Spinal cord (tissue), 10 donors: Measurements from ENCODE around the gene NDUFAF8. TPM values are rescaled to one million over a fixed set of nuclear protein-coding genes. Genes with fewer than 3 reads are reported as not detected.

ENCODE experiments used
- DNase-seq, 6 donors: peaks; one replicate each; pipeline versions ENCODE4 v3.0.0 to v3.0.0-alpha.2; 2013 to 2015; ENCODE audit warnings: low spot score in 6 of 6, low read depth in 4 of 6
- H3K27ac ChIP-seq: one replicate; pipeline ENCODE4 v1.5.1; 2013; ENCODE audit warnings: low read depth, low read length, control low read depth
- H3K27me3 ChIP-seq: one replicate; pipeline ENCODE4 v1.6.1; 2013; ENCODE audit warnings: low read length; ENCODE audit not compliant: control insufficient read depth, insufficient read depth
- H3K36me3 ChIP-seq: one replicate; pipeline ENCODE4 v1.6.1; 2013; ENCODE audit warnings: low read length; ENCODE audit not compliant: control insufficient read depth, insufficient read depth
- H3K4me1 ChIP-seq: one replicate; pipeline ENCODE4 v1.6.1; 2013; ENCODE audit warnings: low read length; ENCODE audit not compliant: control insufficient read depth, insufficient read depth
- H3K4me3 ChIP-seq: one replicate; pipeline ENCODE4 v1.5.1; 2013; ENCODE audit warnings: low read depth, low read length, control low read depth
- H3K9me3 ChIP-seq: one replicate; pipeline ENCODE4 v1.6.1; 2013; ENCODE audit warnings: low read length; ENCODE audit not compliant: control insufficient read depth, insufficient read depth
- WGBS: methylation state at CpG from one replicate; pipeline ENCODE4 v1.1.5; 2013; ENCODE audit warnings: missing lambda C conversion rate; ENCODE audit not compliant: insufficient coverage; 5-methylcytosine and 5-hydroxymethylcytosine counted together
- polyA plus RNA-seq, 2 donors: library from polyadenylated mRNA; unstranded; fragments of 120-200 nt; gene quantifications; one replicate each; pipeline ENCODE4 v1.2.1, GENCODE V29; 2013; ENCODE audit not compliant: insufficient read length in 2 of 2
- total RNA-seq, 2 donors: library from RNA; depleted of rRNA in 1 of 2; stranded (reverse); fragments of 120-200 nt in 1 of 2; fragments of >200 nt in 1 of 2; gene quantifications; one replicate each; pipeline versions ENCODE4 v1.2.3 to v1.2.4, GENCODE V29; 2013 to 2014
- donor health status: healthy.

NDUFAF8 gene
- total and polyA plus RNA-seq, 4 donors: 9.4 to 87.6 (median 73.9) TPM

DNA sequence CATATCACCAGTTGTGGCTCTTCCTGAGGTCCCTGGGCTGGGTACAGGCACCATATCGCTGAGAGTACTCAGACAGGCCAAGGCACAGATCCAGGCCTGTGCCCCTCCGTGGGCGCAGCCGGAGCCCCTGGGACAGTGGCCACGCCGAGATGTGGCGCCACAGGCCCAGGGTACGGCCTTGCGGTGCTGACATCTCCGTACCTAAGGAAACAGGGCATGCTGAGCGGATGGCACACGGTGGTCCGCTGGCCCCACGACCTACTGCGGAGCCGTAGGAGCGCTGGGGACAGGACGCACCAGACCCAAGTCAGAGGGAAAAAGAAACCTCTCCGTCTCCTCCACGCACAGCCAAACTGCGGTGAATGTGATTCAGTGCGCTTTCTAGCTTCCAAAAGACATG, 26.5 kb downstream of the NDUFAF8 start:
- Histone ChIP-seq H3K36me3 (peaks cover 72% of the 10 kb centered on the region), H3K4me3 (no peak overlapping the region), H3K27me3 (no peaks in the 10 kb centered on the region), H3K27ac (no peak overlapping the region), H3K4me1 (no peaks in the 10 kb centered on the region), H3K9me3 (no peaks in the 10 kb centered on the region)
- 97% methylated on average over 22 of the region's 22 CpGs for WGBS
- no peak for DNase-seq

DNA sequence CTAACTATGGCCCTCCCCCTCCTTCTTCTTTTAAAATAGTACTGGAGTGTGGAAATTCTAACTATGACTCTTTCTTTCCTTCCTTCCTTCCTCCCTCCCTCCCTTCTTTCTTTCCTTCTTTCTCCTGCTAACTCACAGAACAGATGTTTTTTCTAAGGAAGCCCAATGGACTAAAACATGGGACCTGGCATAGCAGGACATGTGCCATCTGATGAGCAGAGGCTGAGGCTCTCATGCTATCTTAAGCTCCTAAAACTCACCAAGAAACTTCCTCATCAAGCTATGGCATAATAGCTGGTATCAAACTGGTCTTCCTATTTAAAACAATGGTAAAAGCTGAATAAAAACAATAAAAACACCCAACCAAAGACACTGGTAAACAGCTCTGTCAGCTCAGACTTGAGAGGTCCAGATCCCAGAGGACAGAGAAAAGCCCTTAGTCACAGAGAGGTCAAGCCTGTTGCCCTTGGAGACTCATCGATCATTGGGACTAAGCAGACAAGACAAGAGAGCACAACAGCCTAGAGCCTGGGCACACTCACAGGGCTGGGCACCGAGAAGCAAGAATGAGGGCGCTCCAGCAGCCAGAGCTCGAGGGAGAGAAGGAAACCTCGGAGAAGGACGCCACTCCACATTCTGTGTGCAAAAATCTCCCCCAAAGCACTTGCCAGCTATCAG, 28.4 kb downstream of the NDUFAF8 start:
- DNase-seq: peak in 1 of 6 donors; percentile 54

DNA sequence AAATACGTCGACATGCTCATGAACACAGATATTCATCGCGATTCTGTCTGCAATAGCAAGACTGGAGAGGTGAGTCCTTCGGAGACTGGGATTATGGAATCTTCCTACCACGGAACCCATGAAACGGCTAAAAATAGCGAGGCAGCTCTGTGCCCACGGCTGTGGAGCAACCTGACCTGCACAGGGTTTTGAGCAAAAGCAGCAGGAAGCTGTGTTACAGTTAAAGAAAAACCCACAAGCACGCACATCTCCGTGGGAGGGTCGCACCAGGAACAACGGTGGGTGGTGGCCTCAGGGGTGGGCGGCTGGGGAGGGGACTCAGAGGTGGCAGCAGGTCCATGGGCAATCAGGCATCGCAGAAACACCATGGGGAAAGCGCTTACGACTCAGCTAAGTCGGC, 31.2 kb downstream of the NDUFAF8 start:
- WGBS: 92% methylated on average over 18 of the region's 18 CpGs
- DNase-seq: no peak
- no peaks in the 10 kb centered on the region for H3K27me3 ChIP-seq
- no peak overlapping the region for H3K27ac ChIP-seq
- peaks cover 71% of the 10 kb centered on the region for H3K36me3 ChIP-seq
- H3K4me3 ChIP-seq: no peak overlapping the region
- no peaks in the 10 kb centered on the region for H3K4me1 ChIP-seq
- H3K9me3 ChIP-seq: no peaks in the 10 kb centered on the region

More for the DNA sequence above, 28.4 kb downstream of the NDUFAF8 start:
- WGBS: 55% methylated on average over 2 of the region's 6 CpGs
- Histone ChIP-seq H3K36me3 (peaks cover 71% of the 10 kb centered on the region), H3K4me3 (no peak overlapping the region), H3K27me3 (no peaks in the 10 kb centered on the region), H3K4me1 (no peaks in the 10 kb centered on the region), H3K27ac (peak overlapping the region; percentile 7), H3K9me3 (no peaks in the 10 kb centered on the region)

DNA sequence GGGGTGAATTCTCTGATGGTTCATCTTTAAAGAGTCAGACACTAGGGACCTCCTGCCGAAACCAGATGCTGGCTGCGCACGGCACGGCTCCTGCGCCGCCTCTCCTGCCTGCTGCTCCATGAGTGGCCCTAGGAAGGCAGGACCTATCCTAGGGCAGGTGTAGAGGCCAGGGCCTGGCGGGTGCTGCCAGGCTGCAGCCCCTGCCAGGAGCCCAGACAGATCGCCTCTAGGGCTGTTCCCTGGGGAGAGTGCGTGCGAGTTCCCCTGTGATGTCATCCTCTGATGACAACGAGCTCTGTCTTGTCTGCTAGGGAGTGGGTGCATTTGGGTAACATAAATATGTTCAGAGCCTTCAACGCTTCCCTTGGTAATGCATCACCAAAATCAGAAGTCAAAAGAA, 32.1 kb downstream of the NDUFAF8 start:
- DNase-seq: no peak
- Histone ChIP-seq H3K9me3 (no peaks in the 10 kb centered on the region), H3K27ac (no peak overlapping the region), H3K27me3 (no peaks in the 10 kb centered on the region), H3K4me3 (no peak overlapping the region), H3K36me3 (peaks cover 71% of the 10 kb centered on the region), H3K4me1 (no peaks in the 10 kb centered on the region)
- WGBS: 85% methylated on average over 10 of the region's 12 CpGs

DNA sequence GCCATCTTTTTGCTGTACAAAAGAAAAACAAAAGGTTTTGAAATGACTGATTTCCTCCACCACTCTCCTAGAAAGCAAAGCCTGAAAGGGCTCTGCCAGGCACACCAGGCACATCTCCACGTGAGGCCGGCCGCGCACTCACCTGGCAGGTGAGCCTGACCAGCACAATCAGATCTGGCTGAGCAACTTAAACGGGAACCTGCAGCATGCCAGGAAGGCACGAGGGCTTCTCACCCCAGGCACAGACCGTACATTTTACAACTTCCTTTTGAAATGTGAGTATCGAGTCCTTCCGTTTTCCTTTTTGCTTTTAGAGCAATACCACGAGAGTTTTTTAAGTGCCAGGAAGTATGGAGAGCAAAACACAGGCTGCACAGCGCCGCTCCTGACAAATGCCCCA, 33.5 kb downstream of the NDUFAF8 start:
- DNase-seq: no peak
- H3K4me3 ChIP-seq: no peak overlapping the region
- H3K27ac ChIP-seq: no peak overlapping the region
- no peaks in the 10 kb centered on the region for H3K27me3 ChIP-seq
- H3K4me1 ChIP-seq: peaks cover 13% of the 10 kb centered on the region
- H3K36me3 ChIP-seq: peaks cover 85% of the 10 kb centered on the region
- H3K9me3 ChIP-seq: no peaks in the 10 kb centered on the region
- WGBS: 90% methylated on average over 10 of the region's 12 CpGs

DNA sequence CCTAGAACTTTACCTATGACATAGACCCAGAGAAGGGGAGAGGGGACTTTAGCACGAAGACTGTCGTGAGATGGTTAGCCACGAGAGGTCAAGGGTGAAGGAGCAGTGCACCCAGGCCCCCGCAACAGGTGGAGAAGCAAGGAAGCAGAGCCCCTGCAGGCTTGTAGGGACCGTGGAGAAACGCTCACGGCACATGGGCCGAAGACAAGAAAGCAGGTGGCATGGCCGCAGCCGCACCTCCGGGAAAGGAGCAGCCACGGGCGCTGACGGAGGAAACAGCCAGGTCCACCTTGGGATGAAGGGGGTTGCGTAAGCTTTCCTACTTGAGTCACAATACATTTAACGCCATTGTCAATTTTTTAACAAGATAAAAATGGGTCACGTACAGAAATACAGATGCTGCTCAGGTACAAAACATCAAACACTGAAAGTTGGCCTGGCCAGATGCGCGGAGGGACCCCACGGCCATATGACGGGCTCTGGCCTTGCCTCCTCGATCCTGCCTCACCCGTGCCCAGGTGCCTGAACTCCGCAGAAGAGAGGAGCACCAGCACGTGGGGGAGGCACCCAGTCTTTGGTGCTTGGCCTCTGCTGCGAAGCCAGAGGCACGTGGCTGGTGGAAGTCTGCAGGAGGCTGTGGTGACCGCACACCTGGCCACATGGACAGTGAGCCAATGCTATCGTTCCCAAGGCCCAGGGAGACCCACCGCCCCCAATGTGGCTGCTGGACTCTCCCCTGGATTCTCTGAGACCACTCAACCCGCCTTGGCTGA, 34.8 kb downstream of the NDUFAF8 start:
- H3K4me3 ChIP-seq: no peak overlapping the region
- H3K9me3 ChIP-seq: no peaks in the 10 kb centered on the region
- no peaks in the 10 kb centered on the region for H3K27me3 ChIP-seq
- DNase-seq: no peak
- H3K27ac ChIP-seq: no peak overlapping the region
- H3K4me1 ChIP-seq: peaks cover 25% of the 10 kb centered on the region
- WGBS: 95% methylated on average over 28 of the region's 31 CpGs
- peaks cover 97% of the 10 kb centered on the region for H3K36me3 ChIP-seq

DNA sequence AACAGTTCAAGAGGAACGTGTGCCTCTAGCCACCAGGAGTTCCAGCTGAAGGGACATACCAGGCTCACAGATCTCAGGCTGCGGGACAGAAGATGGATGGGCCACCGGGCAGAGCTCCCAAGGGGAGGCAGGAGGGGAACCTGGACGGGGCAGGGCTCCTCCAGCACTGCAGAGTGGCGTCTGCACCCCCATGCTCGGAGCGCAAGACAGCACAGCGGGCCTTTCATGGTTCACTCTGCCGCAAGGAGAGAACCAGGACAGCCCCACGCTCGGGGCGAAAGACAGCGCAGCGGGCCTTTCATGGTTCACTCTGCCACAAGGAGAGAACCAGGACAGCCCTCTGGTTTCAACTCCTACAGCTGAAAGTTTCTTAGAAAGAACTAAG, 35.3 kb downstream of the NDUFAF8 start:
- DNase-seq: no peak
- WGBS: 95% methylated on average over 14 of the region's 14 CpGs
- peaks cover 99% of the 10 kb centered on the region for H3K36me3 ChIP-seq
- no peak overlapping the region for H3K27ac ChIP-seq
- no peak overlapping the region for H3K4me3 ChIP-seq
- no peaks in the 10 kb centered on the region for H3K27me3 ChIP-seq
- H3K9me3 ChIP-seq: no peaks in the 10 kb centered on the region
- H3K4me1 ChIP-seq: peaks cover 26% of the 10 kb centered on the region

DNA sequence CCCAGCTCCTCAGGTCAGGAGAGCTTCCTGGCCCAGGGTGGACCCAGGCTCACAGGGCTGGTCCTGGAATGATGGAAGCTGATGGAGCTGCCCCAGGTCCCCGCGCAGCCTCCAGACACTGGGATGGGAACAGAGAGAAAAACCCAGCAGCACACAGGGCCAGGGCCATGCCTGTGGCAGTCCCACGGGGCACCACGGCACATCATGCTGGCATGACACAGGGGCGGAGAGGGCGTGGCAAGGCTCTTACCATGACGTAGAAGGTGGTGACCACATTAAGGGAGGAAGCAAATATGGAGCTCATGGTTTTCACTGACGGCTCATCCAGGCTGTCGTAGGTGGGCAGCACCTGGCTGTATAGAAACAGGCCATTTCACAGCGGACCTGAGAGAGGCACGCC, 37.7 kb downstream of the NDUFAF8 start:
- Histone ChIP-seq H3K27me3 (no peaks in the 10 kb centered on the region), H3K9me3 (no peaks in the 10 kb centered on the region), H3K4me1 (peaks cover 26% of the 10 kb centered on the region), H3K27ac (peak overlapping the region; percentile 30), H3K36me3 (peaks cover 97% of the 10 kb centered on the region), H3K4me3 (no peak overlapping the region)
- 96% methylated on average over 11 of the region's 11 CpGs for WGBS
- DNase-seq: no peak

DNA sequence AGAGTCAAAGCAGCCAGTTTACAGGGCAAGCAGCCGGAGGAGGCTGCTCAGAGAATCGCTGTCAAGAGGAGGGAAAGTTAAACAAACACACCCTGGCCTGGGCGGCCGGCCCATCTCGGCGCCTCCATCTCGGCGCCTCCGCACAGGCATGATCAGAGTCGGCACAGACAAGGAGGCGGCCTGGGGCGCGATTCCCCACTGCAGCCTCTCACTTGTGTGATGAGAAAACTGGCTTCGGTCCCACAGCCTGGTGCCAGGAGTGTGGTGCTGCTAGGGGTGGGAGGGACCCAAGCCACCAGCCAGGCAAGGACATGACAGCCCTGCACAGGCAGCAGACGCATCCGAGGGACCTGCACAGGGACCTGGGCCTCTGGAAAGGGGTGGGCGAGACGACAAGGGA, 38.3 kb downstream of the NDUFAF8 start:
- no peaks in the 10 kb centered on the region for H3K9me3 ChIP-seq
- 37% methylated on average over 18 of the region's 18 CpGs for WGBS
- H3K4me1 ChIP-seq: peaks cover 26% of the 10 kb centered on the region
- H3K4me3 ChIP-seq: no peak overlapping the region
- H3K36me3 ChIP-seq: peaks cover 97% of the 10 kb centered on the region
- peak overlapping the region; percentile 53 for H3K27ac ChIP-seq
- peak in 4 of 6 donors; percentile 31 to 94 (median 60) for DNase-seq
- H3K27me3 ChIP-seq: no peaks in the 10 kb centered on the region
